Stimulated activated naive B cell treated with anti-CD40 and anti-IgM and Interleukin-4, amounts not matched to agents 10 μg/mL and 1 μg/mL and 100 μg/mL, for 72 hours (primary cell): ENCODE measurements around the gene CD300LB.

Experiments
- ATAC-seq, 2 donors: fragments of 150-1000 bp; cut with Tn5 transposase; replicated peaks; 2 replicates each; pipeline ENCODE4 v1.10.0; 2021; ENCODE audit warnings: moderate library complexity in 1 of 2
- DNase-seq: peaks from one replicate; pipeline ENCODE4 v3.0.0; 2021
- H3K27ac Mint-ChIP-seq: one replicate; pipeline ENCODE4 v1.8.0; 2022; ENCODE audit warnings: mild to moderate bottlenecking, mixed read lengths
- H3K27me3 Mint-ChIP-seq, 2 donors: one replicate each; pipeline ENCODE4 v1.8.0; 2022; ENCODE audit warnings: mixed read lengths in 2 of 2
- H3K36me3 Mint-ChIP-seq, 2 donors: one replicate each; pipeline ENCODE4 v1.8.0; 2022; ENCODE audit warnings: mixed read lengths in 2 of 2, mild to moderate bottlenecking in 1 of 2
- H3K4me1 Mint-ChIP-seq, 2 donors: one replicate each; pipeline ENCODE4 v1.8.0; 2022; ENCODE audit warnings: mixed read lengths in 2 of 2, mild to moderate bottlenecking in 1 of 2
- H3K4me3 Mint-ChIP-seq, 2 donors: one replicate each; pipeline ENCODE4 v1.8.0; 2022; ENCODE audit warnings: mild to moderate bottlenecking in 2 of 2, mixed read lengths in 2 of 2, moderate library complexity in 1 of 2
- H3K9me3 Mint-ChIP-seq, 2 donors: one replicate each; pipeline ENCODE4 v1.8.0; 2022; ENCODE audit warnings: mixed read lengths in 2 of 2, mild to moderate bottlenecking in 1 of 2

The CD300LB gene

GRCh38 chr17:74485022-74485743 is 46.1 kb downstream of the CD300LB start:
- DNase-seq (no peak), ATAC-seq (no peak)
- Mint-ChIP-seq H3K4me3 (no peak overlapping the region), H3K4me1 (peaks cover 0 to under 1% of the 10 kb centered on the region in 2 donors), H3K27ac (no peak overlapping the region), H3K36me3 (peaks cover 3 to 7% of the 10 kb centered on the region in 2 donors), H3K9me3 (peaks cover 0 to 5% of the 10 kb centered on the region in 2 donors), H3K27me3 (peaks cover 0 to 8% of the 10 kb centered on the region in 2 donors)

- peaks cover 0 to 6% of the 10 kb centered on the region in 2 donors for H3K27me3 Mint-ChIP-seq
- no peak overlapping the region for H3K27ac Mint-ChIP-seq
- no peak for ATAC-seq
- DNase-seq, result no peak
- H3K36me3 Mint-ChIP-seq, result peaks cover 1 to 4% of the 10 kb centered on the region in 2 donors
- no peak overlapping the region for H3K4me3 Mint-ChIP-seq
- H3K4me1 Mint-ChIP-seq, result peaks cover 8 to 12% of the 10 kb centered on the region in 2 donors
- peaks cover 0 to 4% of the 10 kb centered on the region in 2 donors for H3K9me3 Mint-ChIP-seq
Measured at GRCh38 chr17:74484066-74484465, 47.2 kb downstream of the CD300LB start.

- Mint-ChIP-seq H3K27ac (no peak overlapping the region), H3K27me3 (no peaks in the 10 kb centered on the region), H3K4me1 (peaks cover 17 to 24% of the 10 kb centered on the region in 2 donors), H3K36me3 (peaks cover 0 to under 1% of the 10 kb centered on the region in 2 donors), H3K9me3 (peaks cover 0 to 2% of the 10 kb centered on the region in 2 donors), H3K4me3 (no peak overlapping the region)
- ATAC-seq, result no peak
- DNase-seq, result no peak
Measured at GRCh38 chr17:74481621-74482020, 49.7 kb downstream of the CD300LB start.

GRCh38 chr17:74480290-74480689 is 51.0 kb downstream of the CD300LB start:
- Mint-ChIP-seq H3K4me3 (no peak overlapping the region), H3K27me3 (no peaks in the 10 kb centered on the region), H3K27ac (no peak overlapping the region), H3K4me1 (peaks cover 17 to 24% of the 10 kb centered on the region in 2 donors), H3K9me3 (peaks cover 6 to 9% of the 10 kb centered on the region in 2 donors), H3K36me3 (peaks cover 5 to 10% of the 10 kb centered on the region in 2 donors)
- DNase-seq (no peak), ATAC-seq (no peak)

- Mint-ChIP-seq H3K4me1 (peaks cover 21 to 24% of the 10 kb centered on the region in 2 donors), H3K27ac (no peak overlapping the region), H3K9me3 (peaks cover 9 to 12% of the 10 kb centered on the region in 2 donors), H3K27me3 (peaks cover 0 to 3% of the 10 kb centered on the region in 2 donors), H3K4me3 (peak overlapping the region in 1 of 2 donors; percentile 26), H3K36me3 (peaks cover 9 to 24% of the 10 kb centered on the region in 2 donors)
- ATAC-seq, result peak; percentile 83 to 92
- peak; percentile 21 for DNase-seq
Measured at GRCh38 chr17:74478420-74479100, 52.7 kb downstream of the CD300LB start.

GRCh38 chr17:74477411-74477810 is 53.9 kb downstream of the CD300LB start:
- no peak for DNase-seq
- Mint-ChIP-seq H3K4me1 (peaks cover 21 to 24% of the 10 kb centered on the region in 2 donors), H3K9me3 (peaks cover 9 to 12% of the 10 kb centered on the region in 2 donors), H3K27ac (no peak overlapping the region), H3K4me3 (no peak overlapping the region), H3K36me3 (peaks cover 9 to 25% of the 10 kb centered on the region in 2 donors), H3K27me3 (peaks cover 0 to 5% of the 10 kb centered on the region in 2 donors)
- ATAC-seq, result no peak

GRCh38 chr17:74475189-74475588 is 56.1 kb downstream of the CD300LB start:
- H3K4me1 Mint-ChIP-seq, result peaks cover 21 to 24% of the 10 kb centered on the region in 2 donors
- peaks cover 9 to 27% of the 10 kb centered on the region in 2 donors for H3K36me3 Mint-ChIP-seq
- ATAC-seq (no peak), DNase-seq (no peak)
- H3K27me3 Mint-ChIP-seq, result peaks cover 0 to 13% of the 10 kb centered on the region in 2 donors
- peaks cover 9 to 12% of the 10 kb centered on the region in 2 donors for H3K9me3 Mint-ChIP-seq
- H3K27ac Mint-ChIP-seq, result no peak overlapping the region
- no peak overlapping the region for H3K4me3 Mint-ChIP-seq

- Mint-ChIP-seq H3K27ac (no peak overlapping the region), H3K27me3 (peaks cover 0 to 18% of the 10 kb centered on the region in 2 donors), H3K36me3 (peaks cover 9 to 27% of the 10 kb centered on the region in 2 donors), H3K4me1 (peaks cover 18 to 19% of the 10 kb centered on the region in 2 donors), H3K9me3 (peaks cover 9 to 12% of the 10 kb centered on the region in 2 donors), H3K4me3 (no peak overlapping the region)
- DNase-seq (no peak), ATAC-seq (no peak)
Measured at GRCh38 chr17:74474043-74474792, 57.1 kb downstream of the CD300LB start.

- Mint-ChIP-seq H3K9me3 (peaks cover 9 to 12% of the 10 kb centered on the region in 2 donors), H3K27me3 (peaks cover 0 to 18% of the 10 kb centered on the region in 2 donors), H3K4me3 (no peak overlapping the region), H3K36me3 (peaks cover 9 to 27% of the 10 kb centered on the region in 2 donors), H3K4me1 (peaks cover 10 to 13% of the 10 kb centered on the region in 2 donors), H3K27ac (no peak overlapping the region)
- DNase-seq (no peak), ATAC-seq (no peak)
Measured at GRCh38 chr17:74473294-74473693, 58.0 kb downstream of the CD300LB start.

GRCh38 chr17:74472890-74473289 is 58.4 kb downstream of the CD300LB start:
- DNase-seq (no peak), ATAC-seq (no peak)
- Mint-ChIP-seq H3K27me3 (peaks cover 0 to 18% of the 10 kb centered on the region in 2 donors), H3K36me3 (peaks cover 9 to 27% of the 10 kb centered on the region in 2 donors), H3K4me3 (no peak overlapping the region), H3K4me1 (peaks cover 6 to 10% of the 10 kb centered on the region in 2 donors), H3K27ac (no peak overlapping the region), H3K9me3 (peaks cover 9 to 12% of the 10 kb centered on the region in 2 donors)

GRCh38 chr17:74471341-74471740 is 59.9 kb downstream of the CD300LB start:
- Mint-ChIP-seq H3K27ac (no peak overlapping the region), H3K4me3 (no peak overlapping the region), H3K9me3 (peaks cover 7% of the 10 kb centered on the region in 2 donors), H3K4me1 (peaks cover 5 to 20% of the 10 kb centered on the region in 2 donors), H3K27me3 (peaks cover 0 to 18% of the 10 kb centered on the region in 2 donors), H3K36me3 (peaks cover 8 to 24% of the 10 kb centered on the region in 2 donors)
- DNase-seq (no peak), ATAC-seq (no peak)
